Psoas muscle (tissue), 8 donors: ENCODE data around the gene LCN10. TPM values are rescaled to one million over a fixed set of nuclear protein-coding genes. Genes with fewer than 3 reads are reported as not detected.

ENCODE experiments used
- ATAC-seq, 4 donors: fragments of 200-7000 bp; cut with Tn5 transposase; one replicate each; pipeline ENCODE4 v1.9.1; 2020; ENCODE audit warnings: moderate library complexity in 3 of 4, mild to moderate bottlenecking in 2 of 4
- DNase-seq, 2 donors: peaks; one replicate each; pipeline ENCODE4 v3.0.0-alpha.2; 2020
- H3K27ac ChIP-seq: fragments of 200-600 bp; one replicate; pipeline ENCODE4 v1.8.0; 2022
- H3K27me3 ChIP-seq, 3 donors: fragments of 200-600 bp in 1 of 3; one replicate each; pipeline versions ENCODE4 v1.6.1 to v1.8.0; 2013 to 2022; ENCODE audit warnings: low read length in 2 of 3, mild to moderate bottlenecking in 2 of 3, moderate library complexity in 1 of 3; ENCODE audit not compliant: insufficient read depth in 3 of 3
- H3K36me3 ChIP-seq, 2 donors: fragments of 200-600 bp in 1 of 2; one replicate each; pipeline versions ENCODE4 v1.6.1 to v1.8.0; 2013 to 2022; ENCODE audit warnings: low read depth in 1 of 2, mild to moderate bottlenecking in 1 of 2, moderate library complexity in 1 of 2; ENCODE audit not compliant: insufficient read depth in 1 of 2
- H3K4me1 ChIP-seq: fragments of 200-600 bp; one replicate; pipeline ENCODE4 v1.8.0; 2022
- H3K4me3 ChIP-seq: fragments of 200-600 bp; one replicate; pipeline ENCODE4 v1.8.0; 2022; ENCODE audit warnings: mild to moderate bottlenecking
- H3K9me3 ChIP-seq: fragments of 200-600 bp; one replicate; pipeline ENCODE4 v1.8.0; 2022
- CTCF ChIP-seq: fragments of 200-600 bp; IDR thresholded peaks from one replicate; pipeline ENCODE4 v1.8.0; 2022; ENCODE audit warnings: antibody characterized with exemption
- WGBS, 3 donors: extraction: QIAGEN DNeasy Blood & Tissue Kit; methylation state at CpG; one replicate each; pipeline versions ENCODE4 v1.1.6 to v1.1.7; 2013; 5-methylcytosine and 5-hydroxymethylcytosine counted together
- intact Hi-C, 2 donors: fragments of 100-400 bp; cut with DNase I; formaldehyde crosslinking; loops; one replicate each; pipeline versions ENCODE4 v1.11.0 to v1.14.2; 2022
- polyA plus RNA-seq, 3 donors: library from polyadenylated mRNA; stranded (reverse); fragments of 200-250 nt; gene quantifications; one replicate each; pipeline ENCODE4 v1.2.3, GENCODE V29; 2013
- total RNA-seq, 4 donors: library from RNA; stranded (reverse); fragmentation: NEBNext Ultra II Directional in 2 of 4; extraction: Animal tissue kit (Norgen Biotek cat#: 25700) in 2 of 4; gene quantifications; one replicate each; pipeline versions ENCODE4 v1.2.1 to v1.2.4, GENCODE V29; 2021 to 2023
- donor health status: healthy with polysubstance abuse.
- donor health status: DM: no; HTN: no; CAD: no; lungs with moderate emphysema.
- donor health status: Bipolar disorder and iron deficiency.
- donor health status: healthy.
- donor health status: DM: yes; HTN: yes; CAD: no.
- donor health status: DM: no; HTN: no; CAD: no.
- donor health status: DM: no; HTN: no; CAD: no.
- donor health status: DM: yes; HTN: yes; CAD: no.

LCN10 gene
- total and polyA plus RNA-seq, 7 donors = 3.0 to 4.9 (median 4.0) TPM; not detected in 1

GRCh38 chr9:136720898-136721338, 21.8 kb downstream of the LCN10 start:
- H3K9me3 ChIP-seq = no peaks in the 10 kb centered on the region
- peak overlapping the region; percentile 11 for H3K27ac ChIP-seq
- peaks cover 0 to under 1% (median 0%) of the 10 kb centered on the region in 3 donors for H3K27me3 ChIP-seq
- 65 to 69% (median 65%) methylated on average over 11 of the region's 11 CpGs for WGBS, 3 donors
- no peak for TF ChIP-seq CTCF
- peaks cover 19% of the 10 kb centered on the region for H3K4me1 ChIP-seq
- no peak overlapping the region for H3K4me3 ChIP-seq
- intact Hi-C loops = no loop called here
- ATAC-seq (peak in 2 of 4 donors; percentile 1 to 2), DNase-seq (no peak)
- peaks cover 5 to 50% of the 10 kb centered on the region in 2 donors for H3K36me3 ChIP-seq

GRCh38 chr9:136720251-136720897, 22.4 kb downstream of the LCN10 start:
- no peak for TF ChIP-seq CTCF
- peak overlapping the region; percentile 11 for H3K27ac ChIP-seq
- H3K4me3 ChIP-seq = no peak overlapping the region
- H3K9me3 ChIP-seq = no peaks in the 10 kb centered on the region
- ATAC-seq (peak in 3 of 4 donors; percentile 3 to 13 (median 4)), DNase-seq (no peak)
- intact Hi-C loops = no loop called here
- H3K4me1 ChIP-seq = peaks cover 14% of the 10 kb centered on the region
- peaks cover 0 to 45% of the 10 kb centered on the region in 2 donors for H3K36me3 ChIP-seq
- WGBS, 3 donors = 45 to 51% (median 49%) methylated on average over 19 to 20 of the region's 20 CpGs
- peaks cover 0 to 6% (median 3%) of the 10 kb centered on the region in 3 donors for H3K27me3 ChIP-seq

GRCh38 chr9:136719195-136719880, 23.4 kb downstream of the LCN10 start:
- TF ChIP-seq CTCF = no peak
- H3K9me3 ChIP-seq = no peaks in the 10 kb centered on the region
- ATAC-seq (peak in 3 of 4 donors; percentile 16 to 25 (median 19)), DNase-seq (peak in 1 of 2 donors; percentile 65)
- intact Hi-C loops = no loop called here
- no peak overlapping the region for H3K4me3 ChIP-seq
- H3K36me3 ChIP-seq = peaks cover 0 to 34% of the 10 kb centered on the region in 2 donors
- H3K4me1 ChIP-seq = peaks cover 7% of the 10 kb centered on the region
- WGBS, 3 donors = 52 to 61% (median 54%) methylated on average over 23 to 24 of the region's 24 CpGs
- no peak overlapping the region for H3K27ac ChIP-seq
- peaks cover 0 to 15% (median 8%) of the 10 kb centered on the region in 3 donors for H3K27me3 ChIP-seq

- Histone ChIP-seq H3K36me3 (peaks cover 0 to 27% of the 10 kb centered on the region in 2 donors), H3K9me3 (no peaks in the 10 kb centered on the region), H3K27ac (no peak overlapping the region), H3K4me1 (peaks cover 9% of the 10 kb centered on the region), H3K27me3 (peaks cover 0 to 23% (median 8%) of the 10 kb centered on the region in 3 donors), H3K4me3 (no peak overlapping the region)
- DNase-seq (no peak), ATAC-seq (peak in 1 of 4 donors; percentile 4)
- WGBS, 3 donors = 67 to 77% (median 73%) methylated on average over 20 of the region's 20 CpGs
- intact Hi-C loops = no loop called here
- TF ChIP-seq CTCF = no peak
Measured at GRCh38 chr9:136718345-136719194, 24.2 kb downstream of the LCN10 start.
